Fibroblast of skin of abdomen (primary cell): ENCODE measurements around the gene ACLY.

Experiments used
- DNase-seq: peaks from one replicate; pipeline ENCODE4 v3.0.0-alpha.2; 2013

The ACLY gene

GRCh38 chr17:41825175-41825845 is 93.4 kb downstream of the ACLY start:
- no peak for DNase-seq

GRCh38 chr17:41824086-41824485 is 94.7 kb downstream of the ACLY start:
- DNase-seq: no peak

- DNase-seq: no peak
These were observed 95.2 kb downstream of the ACLY start for GRCh38 chr17:41823580-41823979.

GRCh38 chr17:41823141-41823524 is 95.6 kb downstream of the ACLY start:
- no peak for DNase-seq

- DNase-seq: no peak
These were observed 96.3 kb downstream of the ACLY start for GRCh38 chr17:41822216-41823140.

- no peak for DNase-seq
These were observed 97.0 kb downstream of the ACLY start for GRCh38 chr17:41821776-41822175.

GRCh38 chr17:41818024-41818423 is 100.7 kb downstream of the ACLY start:
- DNase-seq: no peak
